Lung (tissue), 12 donors: ENCODE measurements around the gene BAG2. TPM values are rescaled to one million over a fixed set of nuclear protein-coding genes. Genes with fewer than 3 reads are reported as not detected.

Experiments
- ATAC-seq: fragments of 200-7000 bp; cut with Tn5 transposase; one replicate; pipeline ENCODE4 v1.9.1; 2020; ENCODE audit warnings: moderate number of reproducible peaks; ENCODE audit not compliant: insufficient read depth, low FRiP score
- DNase-seq, 3 donors: peaks; one replicate each; pipeline ENCODE4 v3.0.0-alpha.2; 2013 to 2017
- H3K27ac ChIP-seq, 2 donors: one replicate each; pipeline ENCODE4 v1.5.1; 2013; ENCODE audit warnings: mild to moderate bottlenecking in 2 of 2, moderate library complexity in 2 of 2, control low read depth in 1 of 2, inconsistent platforms in 1 of 2, low read depth in 1 of 2, low read length in 1 of 2
- H3K27me3 ChIP-seq, 3 donors: one replicate each; pipeline ENCODE4 v1.5.1; 2013; ENCODE audit warnings: low read length in 2 of 3; ENCODE audit not compliant: control insufficient read depth in 3 of 3, insufficient read depth in 3 of 3
- H3K36me3 ChIP-seq, 4 donors: one replicate each; pipeline ENCODE4 v1.5.1; 2013; ENCODE audit warnings: low read length in 4 of 4, mild to moderate bottlenecking in 1 of 4, moderate library complexity in 1 of 4; ENCODE audit not compliant: control insufficient read depth in 4 of 4, insufficient read depth in 4 of 4
- H3K4me1 ChIP-seq, 5 donors: one replicate each; pipeline ENCODE4 v1.5.1; 2013; ENCODE audit warnings: low read length in 5 of 5, mild to moderate bottlenecking in 2 of 5, moderate library complexity in 1 of 5; ENCODE audit not compliant: control insufficient read depth in 5 of 5, insufficient read depth in 5 of 5
- H3K4me3 ChIP-seq: one replicate; pipeline ENCODE4 v1.5.1; 2013; ENCODE audit warnings: mild to moderate bottlenecking, control low read depth, moderate library complexity
- H3K9ac ChIP-seq, 2 donors: one replicate each; pipeline ENCODE4 v1.5.1; 2013; ENCODE audit warnings: low read length in 2 of 2, control low read depth in 1 of 2; ENCODE audit not compliant: insufficient read depth in 1 of 2
- H3K9me3 ChIP-seq, 4 donors: one replicate each; pipeline ENCODE4 v1.5.1; 2013; ENCODE audit warnings: low read length in 3 of 4, mild to moderate bottlenecking in 1 of 4, moderate library complexity in 1 of 4; ENCODE audit not compliant: control insufficient read depth in 4 of 4, insufficient read depth in 3 of 4
- WGBS, 2 donors: extraction: QIAGEN DNeasy Blood & Tissue Kit; methylation state at CpG; one replicate each; pipeline ENCODE4 v1.1.7; 2013; 5-methylcytosine and 5-hydroxymethylcytosine counted together
- polyA plus RNA-seq, 2 donors: library from polyadenylated mRNA; stranded (reverse); fragments of 200-250 nt; gene quantifications; one replicate each; pipeline ENCODE4 v1.2.1, GENCODE V29; 2013
- total RNA-seq, 2 donors: library from RNA; depleted of rRNA in 1 of 2; stranded (reverse); fragments of >200 nt in 1 of 2; gene quantifications; one replicate each; pipeline ENCODE4 v1.2.1, GENCODE V29; 2014 to 2021
- TF ChIP-seq, protein P1 (sequence below): IDR thresholded peaks from 2 replicates; pipeline ENCODE4 v1.5.1; 2012; ENCODE audit warnings: mild to moderate bottlenecking; ENCODE audit errors: control extremely low read depth, extremely low read depth
- donor health status: control.
- donor health status: control.
- donor health status: Bipolar disorder and iron deficiency.
- donor health status: healthy.
- donor health status: DM: yes; HTN: yes; CAD: no.

BAG2 gene
- total and polyA plus RNA-seq, 4 donors: 2.4 to 8.0 (median 4.7) TPM

DNA sequence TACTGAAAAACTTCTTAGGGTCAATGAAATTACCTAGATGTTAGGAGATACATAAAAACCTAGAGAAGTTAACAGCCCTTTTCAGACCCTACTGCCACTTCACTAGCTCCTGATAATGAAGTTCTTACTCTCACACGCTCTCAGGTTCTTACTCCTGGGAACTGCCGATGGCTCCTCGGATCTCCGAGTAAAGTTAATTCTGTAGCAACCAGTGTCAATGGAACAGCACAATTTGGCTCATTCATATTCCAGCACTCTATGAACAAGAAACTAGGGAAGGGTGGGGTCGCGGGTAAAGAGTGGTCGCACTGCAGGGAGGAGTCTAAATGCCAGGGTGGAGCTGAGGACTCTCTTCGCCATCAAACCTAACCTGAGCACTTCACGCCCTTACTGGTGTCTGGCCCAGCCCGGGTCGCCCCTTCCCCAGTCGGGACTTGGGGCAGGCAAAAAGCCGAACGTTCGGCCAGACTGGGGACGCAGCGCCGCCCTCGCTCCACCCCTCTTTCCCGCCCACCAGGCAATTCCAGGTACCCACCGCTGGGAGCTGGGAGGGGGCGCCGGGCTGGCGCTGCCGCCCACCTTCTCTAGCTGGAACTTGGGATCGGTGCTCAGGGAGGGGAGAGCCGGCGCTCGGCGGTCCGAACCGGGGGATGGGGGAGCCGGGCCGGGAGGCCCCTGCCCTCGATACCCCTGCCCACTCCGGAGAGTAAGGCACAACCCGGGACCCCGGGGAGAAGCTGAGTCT lies 49.2 kb downstream of the BAG2 start:
- WGBS, 2 donors: 0 to 1% methylated on average over 37 to 38 of the region's 38 CpGs
- H3K9me3 ChIP-seq: no peaks in the 10 kb centered on the region
- peaks cover 0 to 11% (median 0%) of the 10 kb centered on the region in 5 donors for H3K4me1 ChIP-seq
- H3K9ac ChIP-seq: peak overlapping the region; percentile 46 to 89
- ATAC-seq: peak; percentile 87
- H3K27ac ChIP-seq: peak overlapping the region; percentile 69 to 79
- peaks cover 0 to 8% (median 0%) of the 10 kb centered on the region in 4 donors for H3K36me3 ChIP-seq
- peak overlapping the region; percentile 81 for H3K4me3 ChIP-seq
- peak; percentile 77 to 80 (median 79) for DNase-seq
- no peaks in the 10 kb centered on the region for H3K27me3 ChIP-seq
- TF ChIP-seq, protein P1, sequence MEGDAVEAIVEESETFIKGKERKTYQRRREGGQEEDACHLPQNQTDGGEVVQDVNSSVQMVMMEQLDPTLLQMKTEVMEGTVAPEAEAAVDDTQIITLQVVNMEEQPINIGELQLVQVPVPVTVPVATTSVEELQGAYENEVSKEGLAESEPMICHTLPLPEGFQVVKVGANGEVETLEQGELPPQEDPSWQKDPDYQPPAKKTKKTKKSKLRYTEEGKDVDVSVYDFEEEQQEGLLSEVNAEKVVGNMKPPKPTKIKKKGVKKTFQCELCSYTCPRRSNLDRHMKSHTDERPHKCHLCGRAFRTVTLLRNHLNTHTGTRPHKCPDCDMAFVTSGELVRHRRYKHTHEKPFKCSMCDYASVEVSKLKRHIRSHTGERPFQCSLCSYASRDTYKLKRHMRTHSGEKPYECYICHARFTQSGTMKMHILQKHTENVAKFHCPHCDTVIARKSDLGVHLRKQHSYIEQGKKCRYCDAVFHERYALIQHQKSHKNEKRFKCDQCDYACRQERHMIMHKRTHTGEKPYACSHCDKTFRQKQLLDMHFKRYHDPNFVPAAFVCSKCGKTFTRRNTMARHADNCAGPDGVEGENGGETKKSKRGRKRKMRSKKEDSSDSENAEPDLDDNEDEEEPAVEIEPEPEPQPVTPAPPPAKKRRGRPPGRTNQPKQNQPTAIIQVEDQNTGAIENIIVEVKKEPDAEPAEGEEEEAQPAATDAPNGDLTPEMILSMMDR: no peak

DNA sequence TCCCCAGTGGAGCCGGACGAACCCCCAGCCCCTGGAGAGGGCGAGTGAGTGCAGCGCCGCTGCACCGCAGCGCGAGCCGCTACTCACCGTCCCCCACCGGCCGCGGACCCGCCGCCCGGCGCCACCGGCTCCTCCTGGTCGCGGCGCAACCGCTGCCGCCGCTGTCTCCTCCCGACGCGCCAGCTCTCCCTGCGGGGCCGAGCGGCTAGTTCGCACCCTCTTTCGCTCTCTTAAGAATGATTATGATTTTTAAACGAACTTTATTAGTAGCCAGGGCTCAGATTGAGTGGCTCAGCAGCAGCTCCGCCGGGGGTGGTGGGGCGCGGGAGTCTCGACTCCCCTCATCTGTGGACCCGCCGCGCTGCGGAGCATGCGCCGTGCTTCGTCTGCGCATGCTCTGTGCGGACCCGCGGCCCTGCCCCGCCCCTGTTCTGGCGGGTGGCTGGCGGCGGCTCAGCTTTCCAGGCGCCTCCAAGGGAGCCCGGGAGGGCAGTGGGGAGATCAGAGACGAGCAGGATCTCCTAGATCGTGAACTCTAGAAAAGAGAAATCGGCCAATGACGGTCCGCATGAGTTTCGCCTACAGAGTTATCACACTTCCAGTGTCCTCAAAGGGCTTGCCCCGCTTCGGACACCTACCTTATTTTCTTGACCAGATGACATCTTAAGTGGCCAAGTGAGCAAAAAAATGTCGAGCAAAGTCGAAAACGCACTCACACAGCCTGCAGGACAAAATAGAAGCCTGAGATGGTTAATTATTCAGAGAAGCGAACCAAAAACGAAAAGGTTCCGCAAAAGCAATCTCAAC lies 50.0 kb downstream of the BAG2 start, which contains the start of gene RAB23:
Gene RAB23 (minus strand): TSS at position 372 of the 807 bp plus-strand sequence. CDS start 11,927 bp downstream, outside the sequence.
- H3K9ac ChIP-seq: peak within 1 kb of the TSS; percentile 46 to 89
- TF ChIP-seq, protein P1: no peak
- peak within 1 kb of the TSS; percentile 81 for H3K4me3 ChIP-seq
- ATAC-seq: peak; percentile 95
- DNase-seq: peak; percentile 91 to 93 (median 92)
- peaks cover 0 to 8% (median 0%) of the 10 kb centered on the region in 4 donors for H3K36me3 ChIP-seq
- WGBS, 2 donors: 1% methylated on average over 68 to 69 of the region's 69 CpGs
- H3K9me3 ChIP-seq: no peaks in the 10 kb centered on the region
- H3K27me3 ChIP-seq: no peaks in the 10 kb centered on the region
- peak within 1 kb of the TSS; percentile 69 to 79 for H3K27ac ChIP-seq
- peaks cover 0 to 11% (median 0%) of the 10 kb centered on the region in 5 donors for H3K4me1 ChIP-seq

GRCh38 chr6:57222743-57223077 lies 50.6 kb downstream of the BAG2 start:
- Histone ChIP-seq H3K27ac (no peak overlapping the region), H3K4me1 (peaks cover 0 to 11% (median 0%) of the 10 kb centered on the region in 5 donors), H3K36me3 (peaks cover 0 to 8% (median 0%) of the 10 kb centered on the region in 4 donors), H3K9me3 (no peaks in the 10 kb centered on the region), H3K4me3 (peak overlapping the region; percentile 81), H3K9ac (peak overlapping the region; percentile 12 to 74), H3K27me3 (no peaks in the 10 kb centered on the region)
- ATAC-seq (no peak), DNase-seq (no peak)
- TF ChIP-seq, protein P1: no peak
- 22 to 27% methylated on average over 5 of the region's 5 CpGs for WGBS, 2 donors
